Spinal cord (tissue), 10 donors: ENCODE data around the gene ARG2. TPM values are rescaled to one million over a fixed set of nuclear protein-coding genes. Genes with fewer than 3 reads are reported as not detected.

Source experiments
- DNase-seq, 6 donors: peaks; one replicate each; pipeline versions ENCODE4 v3.0.0 to v3.0.0-alpha.2; 2013 to 2015; ENCODE audit warnings: low spot score in 6 of 6, low read depth in 4 of 6
- H3K27ac ChIP-seq: one replicate; pipeline ENCODE4 v1.5.1; 2013; ENCODE audit warnings: low read depth, low read length, control low read depth
- H3K27me3 ChIP-seq: one replicate; pipeline ENCODE4 v1.6.1; 2013; ENCODE audit warnings: low read length; ENCODE audit not compliant: control insufficient read depth, insufficient read depth
- H3K36me3 ChIP-seq: one replicate; pipeline ENCODE4 v1.6.1; 2013; ENCODE audit warnings: low read length; ENCODE audit not compliant: control insufficient read depth, insufficient read depth
- H3K4me1 ChIP-seq: one replicate; pipeline ENCODE4 v1.6.1; 2013; ENCODE audit warnings: low read length; ENCODE audit not compliant: control insufficient read depth, insufficient read depth
- H3K4me3 ChIP-seq: one replicate; pipeline ENCODE4 v1.5.1; 2013; ENCODE audit warnings: low read depth, low read length, control low read depth
- H3K9me3 ChIP-seq: one replicate; pipeline ENCODE4 v1.6.1; 2013; ENCODE audit warnings: low read length; ENCODE audit not compliant: control insufficient read depth, insufficient read depth
- WGBS: methylation state at CpG from one replicate; pipeline ENCODE4 v1.1.5; 2013; ENCODE audit warnings: missing lambda C conversion rate; ENCODE audit not compliant: insufficient coverage; 5-methylcytosine and 5-hydroxymethylcytosine counted together
- polyA plus RNA-seq, 2 donors: library from polyadenylated mRNA; unstranded; fragments of 120-200 nt; gene quantifications; one replicate each; pipeline ENCODE4 v1.2.1, GENCODE V29; 2013; ENCODE audit not compliant: insufficient read length in 2 of 2
- total RNA-seq, 2 donors: library from RNA; depleted of rRNA in 1 of 2; stranded (reverse); fragments of 120-200 nt in 1 of 2; fragments of >200 nt in 1 of 2; gene quantifications; one replicate each; pipeline versions ENCODE4 v1.2.3 to v1.2.4, GENCODE V29; 2013 to 2014
- donor health status: healthy.

The ARG2 gene
- total and polyA plus RNA-seq, 4 donors = 8.4 to 31.2 (median 22.8) TPM

DNA sequence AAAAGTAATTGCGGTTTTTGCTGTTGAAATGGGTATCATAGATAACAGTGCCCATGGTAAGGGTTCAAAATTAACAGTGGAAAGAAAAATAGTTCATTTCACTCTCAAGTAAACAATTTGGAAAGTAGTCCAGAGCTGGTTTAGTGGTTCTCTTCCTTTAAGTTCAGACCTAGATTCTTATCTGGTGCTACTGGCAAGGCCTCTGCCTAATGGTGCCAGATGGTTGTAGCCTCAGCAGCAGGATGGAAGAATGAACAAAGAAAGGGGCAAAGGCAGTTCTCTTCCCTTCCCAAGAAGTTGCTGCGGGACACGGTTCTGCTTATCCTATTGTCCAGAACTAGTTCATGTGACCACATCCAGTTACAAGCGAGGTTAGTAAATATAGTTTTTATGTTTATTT, 10.5 kb downstream of the ARG2 start:
- Histone ChIP-seq H3K9me3 (no peaks in the 10 kb centered on the region), H3K4me1 (no peaks in the 10 kb centered on the region), H3K27me3 (no peaks in the 10 kb centered on the region), H3K36me3 (peaks cover 5% of the 10 kb centered on the region), H3K27ac (no peak overlapping the region), H3K4me3 (no peak overlapping the region)
- no peak for DNase-seq
- 100% methylated on average over 1 of the region's 4 CpGs for WGBS

DNA sequence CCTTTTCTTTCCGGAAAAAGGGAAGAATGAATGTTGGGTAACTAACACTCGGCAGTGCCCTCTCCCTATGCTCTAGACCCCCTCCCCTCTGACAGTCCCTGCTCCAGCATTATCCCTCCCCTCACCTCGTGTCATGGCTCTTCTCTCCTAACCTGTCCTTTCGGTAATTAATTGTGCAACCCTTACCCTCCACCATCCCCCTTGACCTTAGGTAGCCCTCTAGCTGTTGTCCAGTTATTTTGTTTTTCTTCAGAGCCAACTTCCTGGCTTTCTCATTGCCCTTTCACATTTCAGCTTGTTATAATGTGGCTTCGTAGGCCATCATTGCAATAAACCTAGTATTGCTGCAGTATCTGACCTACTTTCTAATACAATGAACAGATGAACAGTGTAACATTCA, 11.2 kb downstream of the ARG2 start:
- H3K9me3 ChIP-seq = no peaks in the 10 kb centered on the region
- 86% methylated on average over 3 of the region's 5 CpGs for WGBS
- H3K36me3 ChIP-seq = peaks cover 5% of the 10 kb centered on the region
- no peak for DNase-seq
- H3K4me3 ChIP-seq = no peak overlapping the region
- no peaks in the 10 kb centered on the region for H3K4me1 ChIP-seq
- no peak overlapping the region for H3K27ac ChIP-seq
- H3K27me3 ChIP-seq = no peaks in the 10 kb centered on the region

DNA sequence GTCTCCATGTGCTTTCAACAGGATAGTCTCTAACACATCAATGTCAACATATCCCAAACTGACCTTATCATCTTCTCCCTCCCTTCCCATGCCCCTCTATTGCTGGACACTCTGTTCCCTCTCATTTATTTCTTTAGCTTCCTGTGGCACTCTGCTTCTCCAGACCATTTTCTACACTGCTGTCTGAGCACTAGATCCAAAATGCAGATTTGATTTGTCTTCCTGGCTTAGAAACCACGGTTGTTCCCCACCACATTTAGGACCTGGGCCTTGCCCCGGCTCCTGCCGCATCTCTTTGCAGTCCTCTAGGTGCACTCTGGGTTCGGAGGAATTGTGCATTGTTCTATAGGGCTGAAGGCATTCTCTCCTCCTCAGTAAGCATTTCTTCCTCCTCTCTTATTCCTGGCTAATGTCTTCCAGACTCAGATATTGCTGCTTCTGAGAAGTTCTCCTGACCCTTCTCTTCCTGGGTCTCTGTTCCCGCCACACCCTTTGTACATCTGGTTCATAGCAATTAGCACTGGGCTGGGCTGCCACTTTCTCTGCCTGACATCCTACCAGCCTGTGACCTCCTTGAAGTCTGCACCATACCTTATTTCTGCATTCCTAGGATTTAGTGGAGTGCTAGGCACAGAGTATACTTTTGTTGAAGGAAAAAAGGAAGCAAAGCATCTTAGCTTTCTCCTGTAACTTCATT, 13.9 kb downstream of the ARG2 start:
- Histone ChIP-seq H3K27ac (no peak overlapping the region), H3K27me3 (no peaks in the 10 kb centered on the region), H3K4me3 (no peak overlapping the region), H3K9me3 (no peaks in the 10 kb centered on the region), H3K4me1 (no peaks in the 10 kb centered on the region), H3K36me3 (peaks cover 5% of the 10 kb centered on the region)
- 96% methylated on average over 2 of the region's 5 CpGs for WGBS
- no peak for DNase-seq

DNA sequence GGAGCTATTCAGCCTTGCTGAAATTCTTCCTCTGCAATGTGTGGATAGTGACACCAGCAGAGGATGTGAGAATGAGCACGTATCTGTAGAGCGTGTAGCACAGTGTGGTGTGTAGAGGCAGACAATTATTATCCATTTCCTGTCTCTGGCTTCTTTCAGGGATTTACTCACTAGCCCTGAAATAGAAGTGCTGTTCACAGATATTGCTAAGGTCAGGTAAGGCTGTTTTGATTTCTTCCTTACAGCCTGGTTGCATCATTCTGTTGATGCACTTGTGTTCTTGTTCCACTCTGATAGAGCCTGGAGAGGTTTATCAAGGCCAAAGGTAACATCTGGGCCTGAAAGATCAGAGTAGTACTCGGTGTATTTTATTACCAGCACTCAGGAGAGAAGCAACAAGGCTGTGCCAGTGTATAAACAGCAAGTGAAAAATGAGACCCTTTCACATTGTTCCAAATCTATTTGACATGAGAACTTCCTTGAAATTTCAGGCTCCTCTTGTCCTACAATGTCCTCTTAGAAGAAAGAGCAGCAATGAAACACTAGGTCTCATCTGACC, 16.7 kb downstream of the ARG2 start:
- DNase-seq = no peak
- H3K27me3 ChIP-seq = no peaks in the 10 kb centered on the region
- 83% methylated on average over 1 of the region's 3 CpGs for WGBS
- H3K36me3 ChIP-seq = peaks cover 5% of the 10 kb centered on the region
- no peak overlapping the region for H3K27ac ChIP-seq
- no peaks in the 10 kb centered on the region for H3K4me1 ChIP-seq
- no peak overlapping the region for H3K4me3 ChIP-seq
- no peaks in the 10 kb centered on the region for H3K9me3 ChIP-seq

GRCh38 chr14:67638642-67639041, 18.9 kb downstream of the ARG2 start:
- Histone ChIP-seq H3K4me3 (no peak overlapping the region), H3K27ac (no peak overlapping the region), H3K27me3 (no peaks in the 10 kb centered on the region), H3K4me1 (no peaks in the 10 kb centered on the region), H3K9me3 (no peaks in the 10 kb centered on the region), H3K36me3 (peaks cover 2% of the 10 kb centered on the region)
- WGBS = 88% methylated on average over 2 of the region's 3 CpGs
- no peak for DNase-seq

DNA sequence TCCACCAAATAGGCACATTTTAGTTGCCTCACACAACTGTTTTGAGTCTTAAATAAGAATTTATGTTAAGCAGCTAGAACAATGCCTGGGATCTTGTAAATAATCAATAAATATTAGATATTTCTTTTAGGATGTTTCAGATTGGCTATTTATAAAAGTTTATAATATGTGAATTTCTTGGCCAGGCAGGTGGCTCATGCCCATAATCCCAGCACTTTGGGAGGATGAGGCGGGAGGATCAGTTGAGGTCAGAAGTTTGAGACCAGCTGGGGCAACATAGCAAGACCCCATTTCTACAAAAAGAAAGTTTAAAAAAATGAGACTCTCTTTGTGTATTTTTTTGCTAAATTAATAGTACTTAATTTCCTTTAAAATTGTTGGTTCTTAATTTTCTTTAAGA, 21.8 kb downstream of the ARG2 start:
- no peak for DNase-seq
- H3K9me3 ChIP-seq = no peaks in the 10 kb centered on the region
- H3K4me3 ChIP-seq = no peak overlapping the region
- no peak overlapping the region for H3K27ac ChIP-seq
- H3K36me3 ChIP-seq = peaks cover 2% of the 10 kb centered on the region
- WGBS = no CpG with 5 or more reads among the region's 1 CpG
- H3K27me3 ChIP-seq = no peaks in the 10 kb centered on the region
- no peaks in the 10 kb centered on the region for H3K4me1 ChIP-seq

GRCh38 chr14:67641902-67642749, 22.4 kb downstream of the ARG2 start:
- peaks cover 2% of the 10 kb centered on the region for H3K36me3 ChIP-seq
- no peaks in the 10 kb centered on the region for H3K4me1 ChIP-seq
- no peaks in the 10 kb centered on the region for H3K27me3 ChIP-seq
- H3K9me3 ChIP-seq = no peaks in the 10 kb centered on the region
- H3K4me3 ChIP-seq = no peak overlapping the region
- no peak overlapping the region for H3K27ac ChIP-seq
- 86% methylated on average over 1 of the region's 5 CpGs for WGBS
- DNase-seq = no peak

- WGBS = no CpG with 5 or more reads among the region's 1 CpG
- H3K27me3 ChIP-seq = no peaks in the 10 kb centered on the region
- H3K4me1 ChIP-seq = no peaks in the 10 kb centered on the region
- no peak overlapping the region for H3K4me3 ChIP-seq
- H3K36me3 ChIP-seq = peaks cover 2% of the 10 kb centered on the region
- no peaks in the 10 kb centered on the region for H3K9me3 ChIP-seq
- no peak for DNase-seq
- H3K27ac ChIP-seq = no peak overlapping the region
Measured at GRCh38 chr14:67643713-67644112, 24.0 kb downstream of the ARG2 start.

DNA sequence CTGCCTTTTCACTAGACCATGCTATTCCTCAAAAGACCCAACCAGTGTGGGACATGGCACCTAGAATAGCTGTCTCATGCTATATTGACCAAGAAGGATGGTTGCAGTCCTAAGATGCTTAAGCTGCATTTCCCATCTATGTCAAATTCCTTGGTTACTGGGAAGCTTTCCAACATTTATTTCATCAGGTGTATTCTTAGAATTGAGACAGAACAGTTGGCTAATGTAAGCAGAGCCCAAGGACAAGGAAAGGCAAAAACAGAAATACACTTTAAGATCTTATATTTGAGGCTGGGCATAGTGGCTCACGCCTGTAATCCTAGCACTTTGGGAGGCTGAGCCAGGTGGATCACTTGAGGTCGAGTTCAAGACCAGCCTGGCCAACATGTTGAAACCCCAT, 24.7 kb downstream of the ARG2 start:
- Histone ChIP-seq H3K27ac (no peak overlapping the region), H3K27me3 (no peaks in the 10 kb centered on the region), H3K36me3 (peaks cover 2% of the 10 kb centered on the region), H3K9me3 (no peaks in the 10 kb centered on the region), H3K4me3 (no peak overlapping the region), H3K4me1 (no peaks in the 10 kb centered on the region)
- no CpG with 5 or more reads among the region's 2 CpGs for WGBS
- peak in 1 of 6 donors; percentile 19 for DNase-seq
